H1 (cell line): ENCODE measurements around the gene MRPS17.

Source experiments
- CEBPB ChIP-seq: IDR thresholded peaks from 2 replicates; pipeline ENCODE4 v1.6.1; 2012; ENCODE audit warnings: low read depth, low read length
- CHD1 ChIP-seq: IDR thresholded peaks from 2 replicates; pipeline ENCODE4 v1.6.1; 2012; ENCODE audit warnings: low read depth, low read length, improper control_type of control experiment
- EP300 ChIP-seq, 2 experiments: IDR thresholded peaks; 1 replicate in 1 of 2; 2 replicates in 1 of 2; pipeline ENCODE4 v1.6.1; 2011 to 2012; ENCODE audit warnings: low read depth in 2 of 2, low read length in 2 of 2, mild to moderate bottlenecking in 2 of 2, borderline replicate concordance in 1 of 2, inconsistent platforms in 1 of 2, moderate library complexity in 1 of 2
- EZH2 ChIP-seq: fragments of 200-600 bp; sonication (generic); IDR thresholded peaks from 2 replicates; pipeline ENCODE4 v1.7.1; 2012; ENCODE audit warnings: low read depth, mild to moderate bottlenecking, moderate library complexity, low read length, inconsistent platforms; ENCODE audit not compliant: severe bottlenecking
- FOSL1 ChIP-seq: IDR thresholded peaks from 2 replicates; pipeline ENCODE4 v1.6.1; 2011; ENCODE audit warnings: mild to moderate bottlenecking, low read depth, low read length, moderate library complexity; ENCODE audit not compliant: insufficient read depth
- GTF2F1 ChIP-seq: IDR thresholded peaks from 2 replicates; pipeline ENCODE4 v1.6.1; 2012; ENCODE audit warnings: low read depth, low read length, improper control_type of control experiment, borderline replicate concordance
- RAD21 ChIP-seq, 2 experiments: IDR thresholded peaks in 1 of 2; conservative IDR thresholded peaks in 1 of 2; 2 replicates each; pipeline ENCODE4 v1.6.1; 2011; ENCODE audit warnings: low read depth in 2 of 2, low read length in 2 of 2, improper control_type of control experiment in 1 of 2, inconsistent platforms in 1 of 2, mild to moderate bottlenecking in 1 of 2, moderate library complexity in 1 of 2
- SAP30 ChIP-seq: fragments of 300-600 bp; sonication (generic); IDR thresholded peaks from 2 replicates; pipeline ENCODE4 v1.7.1; 2012; ENCODE audit warnings: low read length, moderate library complexity, mild to moderate bottlenecking, inconsistent platforms; ENCODE audit not compliant: insufficient read depth, insufficient replicate concordance
- TAF1 ChIP-seq: IDR thresholded peaks from 2 replicates; pipeline ENCODE4 v1.6.1; 2011; ENCODE audit warnings: mild to moderate bottlenecking, low read depth, low read length
- YY1 ChIP-seq: IDR thresholded peaks from 2 replicates; pipeline ENCODE4 v1.6.1; 2011; ENCODE audit warnings: low read depth, mild to moderate bottlenecking, low read length
- TF ChIP-seq, protein P1 (sequence below), 3 experiments: IDR thresholded peaks; 1 replicate in 2 of 3; 2 replicates in 1 of 3; pipeline versions ENCODE4 v1.5.1 to v1.6.1; 2011; ENCODE audit warnings: low read length in 3 of 3, mild to moderate bottlenecking in 3 of 3, inconsistent platforms in 2 of 3, low read depth in 1 of 3, moderate library complexity in 1 of 3; ENCODE audit not compliant: insufficient read depth in 1 of 3; ENCODE audit errors: control extremely low read depth in 1 of 3
- TF ChIP-seq, protein P2 (sequence below): IDR thresholded peaks from 2 replicates; pipeline ENCODE4 v1.6.1; 2011; ENCODE audit warnings: low read length, improper control_type of control experiment
- TF ChIP-seq, protein P3 (sequence below): IDR thresholded peaks from 2 replicates; pipeline ENCODE4 v1.6.1; 2012; ENCODE audit warnings: inconsistent platforms

DNA sequence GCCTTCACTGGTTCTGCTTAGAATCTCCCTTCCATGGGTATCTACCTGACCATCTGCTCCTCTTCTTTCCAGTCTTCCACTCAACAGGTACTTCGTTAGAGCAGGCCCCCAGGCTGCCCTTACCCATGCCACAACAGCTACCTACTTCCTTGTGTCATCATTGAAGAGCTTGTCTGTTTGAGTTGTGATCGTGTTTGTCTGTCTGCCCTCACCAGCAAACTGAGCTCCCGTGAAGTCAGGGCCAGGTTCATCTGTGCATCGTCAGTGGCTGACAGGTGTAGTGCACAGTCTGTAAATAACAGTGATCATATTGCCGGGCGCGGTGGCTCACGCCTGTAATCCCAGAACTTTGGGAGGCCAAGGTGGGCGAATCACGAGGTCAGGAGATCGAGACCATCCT, 17.7 kb downstream of the MRPS17 start:
- TF ChIP-seq, protein P1, sequence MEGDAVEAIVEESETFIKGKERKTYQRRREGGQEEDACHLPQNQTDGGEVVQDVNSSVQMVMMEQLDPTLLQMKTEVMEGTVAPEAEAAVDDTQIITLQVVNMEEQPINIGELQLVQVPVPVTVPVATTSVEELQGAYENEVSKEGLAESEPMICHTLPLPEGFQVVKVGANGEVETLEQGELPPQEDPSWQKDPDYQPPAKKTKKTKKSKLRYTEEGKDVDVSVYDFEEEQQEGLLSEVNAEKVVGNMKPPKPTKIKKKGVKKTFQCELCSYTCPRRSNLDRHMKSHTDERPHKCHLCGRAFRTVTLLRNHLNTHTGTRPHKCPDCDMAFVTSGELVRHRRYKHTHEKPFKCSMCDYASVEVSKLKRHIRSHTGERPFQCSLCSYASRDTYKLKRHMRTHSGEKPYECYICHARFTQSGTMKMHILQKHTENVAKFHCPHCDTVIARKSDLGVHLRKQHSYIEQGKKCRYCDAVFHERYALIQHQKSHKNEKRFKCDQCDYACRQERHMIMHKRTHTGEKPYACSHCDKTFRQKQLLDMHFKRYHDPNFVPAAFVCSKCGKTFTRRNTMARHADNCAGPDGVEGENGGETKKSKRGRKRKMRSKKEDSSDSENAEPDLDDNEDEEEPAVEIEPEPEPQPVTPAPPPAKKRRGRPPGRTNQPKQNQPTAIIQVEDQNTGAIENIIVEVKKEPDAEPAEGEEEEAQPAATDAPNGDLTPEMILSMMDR (IDR thresholded peaks at IDR 0.05; ENCODE audit: control extremely low read depth in 1 of 3, insufficient read depth in 1 of 3, low read depth in 1 of 3, low read length in 3 of 3) = no peak
- TF ChIP-seq CEBPB (no peak), RAD21 (IDR thresholded peaks at IDR 0.05 in 1 of 2, conservative IDR thresholded peaks at IDR 0.05 in 1 of 2; ENCODE audit: low read depth in 2 of 2, low read length in 2 of 2) (no peak), SAP30 (no peak), EP300 (IDR thresholded peaks at IDR 0.05; ENCODE audit: borderline replicate concordance in 1 of 2, low read depth in 2 of 2, low read length in 2 of 2) (no peak), GTF2F1 (no peak), TAF1 (no peak), YY1 (no peak), CHD1 (no peak), EZH2 (no peak), FOSL1 (no peak)
- TF ChIP-seq, protein P2, sequence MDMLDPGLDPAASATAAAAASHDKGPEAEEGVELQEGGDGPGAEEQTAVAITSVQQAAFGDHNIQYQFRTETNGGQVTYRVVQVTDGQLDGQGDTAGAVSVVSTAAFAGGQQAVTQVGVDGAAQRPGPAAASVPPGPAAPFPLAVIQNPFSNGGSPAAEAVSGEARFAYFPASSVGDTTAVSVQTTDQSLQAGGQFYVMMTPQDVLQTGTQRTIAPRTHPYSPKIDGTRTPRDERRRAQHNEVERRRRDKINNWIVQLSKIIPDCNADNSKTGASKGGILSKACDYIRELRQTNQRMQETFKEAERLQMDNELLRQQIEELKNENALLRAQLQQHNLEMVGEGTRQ = no peak
- TF ChIP-seq, protein P3, sequence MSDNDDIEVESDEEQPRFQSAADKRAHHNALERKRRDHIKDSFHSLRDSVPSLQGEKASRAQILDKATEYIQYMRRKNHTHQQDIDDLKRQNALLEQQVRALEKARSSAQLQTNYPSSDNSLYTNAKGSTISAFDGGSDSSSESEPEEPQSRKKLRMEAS = no peak
